Activated naive CD4-positive, alpha-beta T cell treated with anti-CD3 and anti-CD28 coated beads, Interleukin-2, amount 50 U/mL, for 16 hours (primary cell): ENCODE data around the gene LPCAT1.
"Not testable (repeated sequence)": the region's sequence is repeated elsewhere in the genome, so short reads cannot be mapped to it uniquely, and the experiment has no call there.

Source experiments
- DNase-seq: peaks from one replicate; pipeline ENCODE4 v3.0.0-alpha.2; 2020

LPCAT1 gene

DNA sequence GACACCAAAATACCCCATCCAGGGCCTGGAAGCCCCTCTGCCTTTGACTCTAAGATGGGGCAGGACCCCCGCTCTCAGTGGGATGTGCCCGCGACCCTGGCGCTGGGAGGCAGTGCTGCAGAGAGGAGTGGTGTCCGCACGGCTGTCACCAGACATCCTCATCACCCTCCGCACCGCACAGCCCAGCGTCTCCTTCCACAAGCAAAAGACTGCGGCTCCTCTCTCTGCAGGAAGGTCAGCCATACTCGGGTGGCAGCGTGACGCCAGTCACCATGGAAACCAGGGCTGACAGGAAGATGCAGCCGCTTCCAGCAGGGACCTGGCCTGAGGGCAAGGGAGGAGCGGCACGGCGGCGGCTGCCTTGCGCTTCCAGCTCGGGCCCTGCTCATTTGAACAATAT lies 61.4 kb downstream of the LPCAT1 start:
- no peak for DNase-seq

DNA sequence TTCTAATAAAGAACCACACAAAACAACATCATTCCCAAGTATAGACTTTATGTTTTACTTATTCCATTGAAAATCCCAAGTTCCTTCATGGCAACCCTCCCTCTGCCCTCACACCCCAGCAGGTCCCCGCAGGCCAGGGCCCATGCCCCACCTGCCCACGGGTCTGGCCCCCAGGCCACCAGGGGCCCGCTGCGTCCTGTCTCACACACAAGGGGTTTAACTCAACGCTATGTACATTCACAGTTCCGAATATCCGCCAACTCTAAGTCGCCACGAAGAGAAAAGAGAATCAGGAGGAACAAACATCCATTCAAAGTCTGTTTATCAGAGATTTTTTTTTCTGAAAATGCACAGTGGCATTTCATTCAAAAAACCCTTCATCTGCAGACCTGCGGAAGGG lies 62.4 kb downstream of the LPCAT1 start:
- DNase-seq, result no peak

DNA sequence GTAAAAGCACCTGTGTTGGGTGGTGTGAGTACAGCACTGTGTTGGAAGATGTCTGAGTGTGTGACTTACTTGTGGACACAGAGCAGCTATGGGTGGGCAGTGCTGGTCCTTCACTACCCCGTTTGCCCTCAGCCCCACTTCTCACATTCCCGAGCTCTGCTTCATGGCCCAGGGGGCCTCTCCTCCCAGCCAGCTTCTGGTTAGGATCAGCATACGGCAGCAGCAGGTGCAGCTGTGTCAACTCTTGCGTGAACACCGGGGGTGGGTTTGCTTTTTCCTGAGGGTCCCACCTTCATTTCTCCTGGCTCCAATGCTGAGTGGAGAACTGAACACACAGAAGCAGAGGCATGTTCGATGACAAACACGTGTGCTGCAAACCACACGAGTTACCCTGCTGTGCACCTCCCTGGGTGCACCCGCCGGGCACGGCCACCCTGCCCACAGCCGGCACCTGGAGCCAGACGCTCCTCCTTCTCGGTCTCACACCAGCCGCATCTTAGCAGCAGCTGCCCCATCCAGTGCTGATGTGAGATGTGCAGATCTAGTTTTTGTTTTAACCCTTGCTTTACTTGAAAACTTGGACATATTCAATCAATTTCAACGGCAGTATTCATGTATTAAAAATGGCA lies 63.6 kb downstream of the LPCAT1 start:
- no peak for DNase-seq

DNA sequence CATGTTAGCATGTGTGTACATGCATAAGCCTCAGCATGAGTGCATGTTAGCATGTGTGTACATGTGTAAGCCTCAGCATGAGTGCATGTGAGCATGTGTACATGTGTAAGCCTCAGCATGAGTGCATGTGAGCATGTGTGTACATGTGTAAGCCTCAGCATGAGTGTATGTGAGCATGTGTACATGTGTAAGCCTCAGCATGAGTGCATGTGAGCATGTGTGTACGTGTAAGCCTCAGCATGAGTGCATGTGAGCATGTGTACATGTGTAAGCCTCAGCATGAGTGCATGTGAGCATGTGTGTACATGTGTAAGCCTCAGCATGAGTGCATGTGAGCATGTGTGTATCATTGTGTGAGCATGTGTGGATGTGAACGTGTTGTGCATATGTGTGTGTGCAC lies 64.3 kb downstream of the LPCAT1 start:
- DNase-seq, result not testable (repeated sequence)

- DNase-seq, result not testable (repeated sequence)
These were observed 67.5 kb downstream of the LPCAT1 start for GRCh38 chr5:1456110-1456881.

DNA sequence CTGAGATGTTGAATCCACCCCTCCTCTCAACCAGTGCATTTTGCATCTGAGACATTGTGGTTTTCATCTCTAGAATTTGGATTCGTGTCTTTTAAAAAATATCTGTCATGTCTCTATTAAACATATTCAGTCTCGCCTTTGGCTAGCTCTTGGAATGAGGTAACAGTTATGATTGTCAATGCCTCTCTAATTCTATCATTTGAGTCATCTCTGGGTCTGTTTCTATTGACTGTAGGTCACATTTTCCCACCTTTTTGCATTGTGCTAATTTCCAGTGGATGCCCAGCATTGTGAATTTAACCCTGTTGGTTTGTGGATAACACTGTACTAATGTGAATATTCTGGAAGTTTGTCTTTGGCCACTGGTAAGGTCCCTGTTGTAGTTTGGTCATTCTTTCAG lies 70.1 kb downstream of the LPCAT1 start:
- no peak for DNase-seq

- no peak for DNase-seq
These were observed 74.6 kb downstream of the LPCAT1 start for GRCh38 chr5:1449081-1449630.

DNA sequence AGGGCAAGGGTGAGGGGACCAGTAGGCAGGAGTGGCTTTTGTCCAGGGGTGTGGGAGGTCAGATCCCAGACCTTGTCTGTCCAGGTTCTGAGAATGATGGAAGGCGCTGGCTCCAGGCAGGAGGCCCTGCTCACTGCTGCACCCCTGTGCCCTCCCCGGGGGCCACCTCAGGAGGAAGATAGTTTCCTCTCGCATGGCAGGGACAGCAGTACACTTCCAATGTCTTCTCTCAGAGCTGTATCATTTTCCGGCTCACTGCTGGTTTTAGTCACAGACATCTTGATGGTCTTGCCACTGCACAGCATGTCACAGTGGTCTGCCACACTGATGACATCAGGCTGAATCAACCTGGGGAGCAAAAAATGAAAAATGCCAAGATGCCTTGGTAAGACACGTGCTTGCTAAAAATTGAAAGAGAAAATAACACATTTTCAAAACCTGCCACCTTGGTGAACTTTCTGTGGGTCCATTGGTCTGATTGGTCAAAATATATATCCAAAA lies 75.2 kb downstream of the LPCAT1 start:
- DNase-seq, result no peak

GRCh38 chr5:1447671-1448361 lies 75.9 kb downstream of the LPCAT1 start:
- no peak for DNase-seq

GRCh38 chr5:1446602-1447343 lies 77.0 kb downstream of the LPCAT1 start:
- DNase-seq, result no peak

DNA sequence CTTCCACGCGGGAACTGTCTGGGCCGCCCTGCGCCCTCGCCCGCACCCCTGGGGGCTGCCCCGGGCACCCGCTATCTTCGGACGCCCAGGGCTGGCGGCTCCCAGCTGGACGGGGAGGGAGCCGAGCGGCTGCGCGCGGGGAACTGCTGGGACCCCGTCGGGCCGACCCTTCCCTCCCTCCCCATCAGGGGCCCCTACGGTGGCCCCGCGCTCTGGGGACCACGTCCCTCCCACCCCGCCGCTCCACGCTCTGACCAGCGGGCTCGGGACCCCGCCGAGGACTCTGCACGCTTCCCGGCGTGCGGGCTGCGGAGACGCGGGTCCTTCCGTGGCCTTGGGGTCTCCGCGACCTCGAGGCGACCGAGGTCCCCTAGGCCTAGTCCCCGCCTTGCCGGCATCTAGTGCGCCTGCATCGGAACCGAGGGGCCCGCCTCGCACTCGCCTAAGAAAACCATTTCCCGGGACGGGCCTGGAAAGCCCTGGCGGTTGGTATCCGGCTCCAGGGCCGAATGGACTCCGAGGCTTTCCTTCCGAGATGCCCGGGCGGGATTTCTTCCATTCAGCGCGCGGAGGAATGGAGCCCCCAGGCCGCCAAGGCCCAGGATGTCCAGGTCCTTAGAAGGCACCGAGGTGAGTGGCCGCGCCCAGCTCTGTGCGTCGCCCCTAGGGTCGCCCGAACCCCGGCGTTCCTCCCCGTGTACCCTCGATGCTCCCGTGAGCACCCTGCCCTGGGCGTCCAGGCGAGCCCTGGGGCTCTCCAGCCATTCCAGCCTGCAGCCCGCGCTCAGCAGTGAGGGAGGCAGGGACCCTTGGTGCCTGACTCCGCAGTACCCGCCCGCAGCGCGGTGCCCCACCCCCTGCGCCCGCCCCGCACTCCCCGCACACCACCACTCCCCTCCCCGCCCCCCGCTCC lies 77.8 kb downstream of the LPCAT1 start:
- DNase-seq, result no peak

GRCh38 chr5:1445313-1445688 lies 78.5 kb downstream of the LPCAT1 start, which contains the start of gene SLC6A3:
Gene SLC6A3 (minus strand): TSS chr5:1445440. CDS start chr5:1443197, 2,243 bp downstream.
- no peak for DNase-seq

GRCh38 chr5:1444361-1445189 lies 79.2 kb downstream of the LPCAT1 start:
- DNase-seq, result no peak

DNA sequence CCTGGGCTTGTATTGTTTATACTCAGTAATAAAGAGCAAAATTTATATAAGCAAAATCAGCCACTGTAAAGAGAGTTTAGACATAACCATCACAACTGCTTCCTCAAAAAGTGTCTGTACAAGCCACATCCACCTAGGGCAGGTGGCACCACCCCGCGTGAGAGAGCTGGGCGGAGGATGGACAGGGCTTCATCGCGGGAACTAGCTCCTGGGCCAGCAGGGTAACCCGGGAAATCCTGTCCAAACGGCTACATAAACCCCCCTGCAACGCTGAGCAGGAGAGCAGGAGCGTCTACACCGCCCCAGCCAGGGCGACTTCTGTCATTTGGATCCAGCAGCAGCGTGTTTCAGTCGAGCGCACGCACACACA lies 79.8 kb downstream of the LPCAT1 start:
- DNase-seq, result no peak

GRCh38 chr5:1443171-1443570 lies 80.6 kb downstream of the LPCAT1 start:
- DNase-seq, result no peak

- no peak for DNase-seq
These were observed 81.3 kb downstream of the LPCAT1 start for GRCh38 chr5:1442222-1443145.

DNA sequence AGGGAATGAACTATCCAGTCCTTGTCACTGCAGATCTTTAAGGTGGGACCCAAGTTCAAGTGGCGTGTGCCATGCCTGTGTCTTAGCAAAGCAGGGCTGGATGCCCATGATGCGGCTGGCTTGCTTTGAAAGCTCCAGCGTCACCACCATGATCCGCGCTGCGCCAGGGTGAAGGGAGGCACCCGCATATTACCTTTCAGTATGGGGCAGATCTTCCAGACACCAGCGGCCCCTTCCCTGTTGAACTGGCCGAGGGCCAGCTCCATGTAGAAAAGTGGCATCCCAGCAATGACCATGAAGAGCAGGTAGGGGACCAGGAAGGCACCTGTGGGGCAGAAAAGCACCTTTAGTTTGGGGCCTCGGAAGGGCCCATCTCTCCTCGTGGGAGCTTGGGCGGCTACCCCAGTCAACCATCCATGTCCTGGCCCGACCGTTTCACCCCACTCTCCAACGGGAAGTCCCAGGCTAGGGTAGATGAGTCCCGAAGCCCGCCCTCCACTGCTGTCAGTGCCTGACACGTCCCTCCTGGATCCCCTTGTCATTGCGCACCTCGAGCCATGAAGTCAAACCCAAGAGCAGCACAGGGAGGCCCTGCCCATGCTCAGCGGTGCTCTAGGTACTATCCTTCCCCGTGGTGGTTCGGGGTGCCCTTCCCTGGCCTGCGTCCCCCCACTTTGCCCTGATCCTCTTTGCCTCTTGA lies 82.4 kb downstream of the LPCAT1 start:
- no peak for DNase-seq

GRCh38 chr5:1440098-1440493 lies 83.7 kb downstream of the LPCAT1 start:
- DNase-seq, result no peak
